HG03045 (cell line): ENCODE data around the gene STRIT1.
"Not testable (repeated sequence)": the region's sequence is repeated elsewhere in the genome, so short reads cannot be mapped to it uniquely, and the experiment has no call there.

Experiments used
- ATAC-seq: cut with Tn5 transposase; IDR thresholded peaks from one replicate; pipeline ENCODE4 v1.9.1; 2021; ENCODE audit warnings: mild to moderate bottlenecking, moderate library complexity; ENCODE audit not compliant: unreplicated experiment

Gene STRIT1

GRCh38 chr3:155271343-155271613 is 22.2 kb downstream of the STRIT1 start:
- no peak for ATAC-seq

GRCh38 chr3:155270485-155271342 is 22.8 kb downstream of the STRIT1 start:
- no peak for ATAC-seq

GRCh38 chr3:155270063-155270462 is 23.4 kb downstream of the STRIT1 start:
- ATAC-seq, result no peak

DNA sequence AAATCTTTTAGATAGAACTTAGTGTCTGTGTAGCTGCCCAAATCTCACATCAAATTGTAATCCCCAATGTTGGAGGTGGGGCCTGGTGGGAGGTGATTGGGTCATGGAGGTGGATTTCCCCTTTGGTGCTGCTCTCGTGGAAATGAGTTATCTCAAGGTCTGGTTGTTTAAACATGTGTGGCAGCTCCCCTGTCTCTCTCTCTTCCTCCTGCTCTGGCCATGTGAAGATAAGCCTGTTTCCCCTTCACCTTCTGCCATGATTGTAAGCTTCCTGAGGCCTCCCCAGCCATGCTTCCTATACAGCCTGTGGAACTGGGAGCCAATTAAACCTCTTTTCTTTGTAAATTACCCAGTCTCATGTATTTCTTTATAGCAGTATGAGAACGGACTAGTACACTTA is 30.6 kb downstream of the STRIT1 start:
- ATAC-seq, result not testable (repeated sequence)

DNA sequence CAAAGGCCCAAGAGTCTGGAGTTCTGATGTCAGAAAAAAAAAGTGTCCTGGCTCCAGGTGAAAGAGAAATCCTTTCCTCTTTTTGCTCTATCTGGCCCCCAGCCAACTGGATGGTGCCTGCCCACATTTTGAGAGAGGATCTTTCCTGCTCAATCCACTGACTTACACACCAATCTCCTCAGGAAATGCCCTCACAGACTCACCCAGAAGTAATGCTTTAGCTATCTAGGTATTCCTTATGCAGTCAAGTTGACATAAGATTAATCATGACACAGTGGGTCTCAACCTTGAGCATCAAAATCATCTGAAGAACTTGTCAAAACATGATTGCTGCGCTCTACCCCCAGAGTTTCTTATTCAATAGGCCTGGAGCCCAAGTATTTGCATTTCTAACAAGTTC is 31.2 kb downstream of the STRIT1 start:
- no peak for ATAC-seq

GRCh38 chr3:155254445-155254844 is 39.0 kb downstream of the STRIT1 start:
- ATAC-seq, result no peak

- ATAC-seq, result no peak
Observed at GRCh38 chr3:155252535-155252934, 40.9 kb downstream of the STRIT1 start.

GRCh38 chr3:155252021-155252420 is 41.5 kb downstream of the STRIT1 start:
- ATAC-seq, result no peak

GRCh38 chr3:155248531-155249187 is 44.8 kb downstream of the STRIT1 start:
- ATAC-seq, result no peak

DNA sequence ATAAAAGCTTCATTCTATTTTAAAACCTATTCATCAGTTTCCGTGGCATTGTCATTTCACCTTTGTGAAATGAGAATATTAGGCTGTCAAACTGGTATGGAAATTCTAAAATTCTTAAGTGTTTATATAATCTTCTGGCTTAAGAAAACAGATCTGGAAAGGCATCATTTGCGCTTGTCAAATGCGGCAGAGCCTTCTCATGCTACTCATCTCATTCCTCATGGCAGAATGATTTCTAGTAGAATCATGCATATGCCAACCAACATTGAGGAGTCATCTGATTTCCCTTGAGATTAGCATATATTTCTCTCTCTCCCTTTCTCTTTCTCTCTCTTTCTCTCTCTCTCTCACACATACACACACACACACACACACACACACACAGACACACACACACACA is 48.8 kb downstream of the STRIT1 start:
- no peak for ATAC-seq

- ATAC-seq, result no peak
Observed at GRCh38 chr3:155244216-155244615, 49.3 kb downstream of the STRIT1 start.

- ATAC-seq, result no peak
Observed at GRCh38 chr3:155243512-155243921, 50.0 kb downstream of the STRIT1 start.

- ATAC-seq, result no peak
Observed at GRCh38 chr3:155242342-155242741, 51.1 kb downstream of the STRIT1 start.

DNA sequence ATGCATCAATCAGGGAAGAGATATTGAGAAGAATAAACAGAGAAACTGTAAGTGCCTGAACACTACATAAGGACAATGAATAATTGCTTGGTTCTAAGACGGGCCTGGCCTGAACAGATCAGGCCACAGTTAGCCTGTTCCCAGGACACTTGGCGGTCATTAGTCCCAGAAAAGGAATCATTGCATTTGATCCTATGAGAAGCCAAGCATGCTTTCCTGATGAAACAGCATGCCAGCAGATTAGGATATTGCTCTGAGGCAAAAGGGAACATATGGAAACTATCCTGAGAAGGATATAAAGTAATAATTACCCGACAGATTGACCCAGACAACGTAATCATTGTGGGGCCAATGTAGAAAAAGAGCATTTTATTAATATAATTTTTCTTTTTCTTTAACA is 51.9 kb downstream of the STRIT1 start:
- no peak for ATAC-seq
